Endothelial cell of umbilical vein (primary cell): Measurements from ENCODE around the gene OR51G1.
"Not testable (repeated sequence)": the region's sequence is repeated elsewhere in the genome, so short reads cannot be mapped to it uniquely, and the experiment has no call there.

ENCODE experiments used
- POLR2A ChIP-seq: IDR thresholded peaks from 2 replicates; pipeline ENCODE4 v1.6.1; 2012; ENCODE audit warnings: low read depth, mild to moderate bottlenecking, control low read depth, low read length
- POLR2AphosphoS5 ChIP-seq: IDR thresholded peaks from 2 replicates; pipeline ENCODE4 v1.6.1; 2012; ENCODE audit warnings: low read depth, mild to moderate bottlenecking, control low read depth, low read length, moderate library complexity; ENCODE audit not compliant: insufficient read depth
- TF ChIP-seq, protein P1 (sequence below), 2 donors: IDR thresholded peaks; 1 replicate in 1 of 2; 2 replicates in 1 of 2; pipeline ENCODE4 v1.5.1; 2011; ENCODE audit warnings: low read length in 2 of 2, mild to moderate bottlenecking in 2 of 2, moderate library complexity in 2 of 2, control low read depth in 1 of 2, inconsistent platforms in 1 of 2, low read depth in 1 of 2; ENCODE audit not compliant: insufficient read depth in 1 of 2; ENCODE audit errors: extremely low read depth in 1 of 2

DNA sequence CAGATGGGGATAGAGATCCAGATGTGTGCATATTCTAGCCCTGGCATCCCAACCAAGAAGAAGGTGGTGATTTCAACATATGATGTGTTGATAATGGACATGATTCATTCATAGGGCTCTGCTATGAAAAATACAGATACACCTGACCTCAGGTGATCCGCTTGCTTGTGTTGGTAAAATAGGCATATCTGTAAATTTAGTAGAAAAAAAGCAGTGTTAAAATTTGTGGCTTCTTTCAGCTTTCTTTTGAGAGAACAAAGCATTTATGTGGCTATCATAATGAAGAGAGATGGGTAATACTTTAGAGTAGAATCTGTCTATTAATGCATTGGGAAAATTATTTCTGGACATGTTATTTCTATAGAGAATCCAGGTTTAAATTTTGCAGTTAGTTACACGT is 31.5 kb upstream of the OR51G1 start, which contains the start of gene OR51A2:
- TF ChIP-seq POLR2A, POLR2AphosphoS5: not testable (repeated sequence)
- TF ChIP-seq, protein P1, sequence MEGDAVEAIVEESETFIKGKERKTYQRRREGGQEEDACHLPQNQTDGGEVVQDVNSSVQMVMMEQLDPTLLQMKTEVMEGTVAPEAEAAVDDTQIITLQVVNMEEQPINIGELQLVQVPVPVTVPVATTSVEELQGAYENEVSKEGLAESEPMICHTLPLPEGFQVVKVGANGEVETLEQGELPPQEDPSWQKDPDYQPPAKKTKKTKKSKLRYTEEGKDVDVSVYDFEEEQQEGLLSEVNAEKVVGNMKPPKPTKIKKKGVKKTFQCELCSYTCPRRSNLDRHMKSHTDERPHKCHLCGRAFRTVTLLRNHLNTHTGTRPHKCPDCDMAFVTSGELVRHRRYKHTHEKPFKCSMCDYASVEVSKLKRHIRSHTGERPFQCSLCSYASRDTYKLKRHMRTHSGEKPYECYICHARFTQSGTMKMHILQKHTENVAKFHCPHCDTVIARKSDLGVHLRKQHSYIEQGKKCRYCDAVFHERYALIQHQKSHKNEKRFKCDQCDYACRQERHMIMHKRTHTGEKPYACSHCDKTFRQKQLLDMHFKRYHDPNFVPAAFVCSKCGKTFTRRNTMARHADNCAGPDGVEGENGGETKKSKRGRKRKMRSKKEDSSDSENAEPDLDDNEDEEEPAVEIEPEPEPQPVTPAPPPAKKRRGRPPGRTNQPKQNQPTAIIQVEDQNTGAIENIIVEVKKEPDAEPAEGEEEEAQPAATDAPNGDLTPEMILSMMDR (IDR thresholded peaks at IDR 0.05; ENCODE audit: extremely low read depth in 1 of 2, insufficient read depth in 1 of 2, low read depth in 1 of 2, low read length in 2 of 2): not testable (repeated sequence)
